HuH-7.5 (cell line): ENCODE results near the gene CCDC85B.
A peak's percentile ranks its signal among the peaks of the same experiment; 100 is the strongest.

ENCODE experiments used
- DNase-seq: peaks from one replicate; pipeline ENCODE4 v3.0.0; 2011; ENCODE audit warnings: low spot score

The CCDC85B gene

DNA sequence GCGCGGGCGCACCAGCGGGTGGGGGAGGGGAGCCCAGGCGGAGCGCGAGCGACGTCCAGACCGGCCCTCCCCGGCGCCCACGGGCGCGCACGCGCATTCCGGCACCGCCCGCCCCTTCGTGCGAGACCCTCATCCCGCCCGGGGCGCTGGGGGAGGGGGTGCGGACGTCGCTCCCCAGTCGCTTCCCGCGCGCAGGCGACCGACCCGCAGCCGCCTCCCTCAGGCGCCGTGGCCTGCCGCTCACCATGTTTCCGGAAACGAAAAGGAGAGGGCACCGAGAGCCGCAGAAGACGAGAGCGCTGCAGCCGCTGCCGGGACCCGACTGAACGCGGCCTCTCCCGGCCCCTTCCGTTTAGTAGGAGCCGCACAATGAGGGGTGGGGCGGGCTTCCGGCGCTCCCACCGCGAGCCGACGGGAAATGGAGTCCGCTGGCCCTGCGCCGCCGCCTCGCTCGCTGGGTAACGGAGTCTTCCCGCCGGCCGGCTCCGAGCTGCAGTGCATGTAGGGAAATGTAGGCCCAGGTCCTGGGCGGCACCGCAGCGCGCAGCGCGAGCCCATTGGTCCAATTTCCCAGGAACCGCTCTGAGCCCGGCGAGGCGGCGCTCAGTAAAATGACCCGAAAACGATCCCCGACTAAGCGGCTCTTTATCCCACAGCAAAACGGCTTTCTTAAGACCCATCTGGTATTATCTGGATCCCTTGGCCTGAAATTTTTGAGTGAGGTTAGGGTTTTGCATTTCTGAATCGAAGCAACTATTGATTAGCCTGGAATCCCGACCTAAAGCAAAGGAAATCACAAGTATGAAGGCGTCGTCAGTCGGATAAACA lies 32.4 kb upstream of the CCDC85B start, which contains the start of gene CFL1:
Gene CFL1, minus strand, starts transcription at position 328 of the 828 bp plus-strand sequence. Its CDS starts 81 bp downstream, at position 247.
- DNase-seq: peak; percentile 89

DNA sequence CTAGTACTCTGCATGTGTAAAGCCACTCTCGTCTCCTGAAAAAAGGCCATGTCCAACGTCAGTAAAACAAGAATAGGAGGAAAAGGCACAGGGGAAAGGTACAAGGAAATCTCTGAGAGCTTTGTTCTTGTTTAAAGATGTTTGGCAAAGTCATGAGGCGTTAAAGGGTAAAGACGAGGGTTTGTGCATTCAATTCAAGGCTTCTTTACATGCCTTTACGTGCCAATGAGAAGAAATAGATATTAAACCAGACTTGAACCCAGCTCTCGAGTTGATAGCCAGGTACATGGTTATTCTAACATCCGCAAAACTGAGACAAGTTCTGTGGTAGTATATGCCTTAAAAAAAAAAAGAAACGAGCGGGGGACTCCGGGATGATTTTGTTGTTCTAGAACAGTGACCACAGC lies 31.8 kb upstream of the CCDC85B start:
- DNase-seq: no peak

DNA sequence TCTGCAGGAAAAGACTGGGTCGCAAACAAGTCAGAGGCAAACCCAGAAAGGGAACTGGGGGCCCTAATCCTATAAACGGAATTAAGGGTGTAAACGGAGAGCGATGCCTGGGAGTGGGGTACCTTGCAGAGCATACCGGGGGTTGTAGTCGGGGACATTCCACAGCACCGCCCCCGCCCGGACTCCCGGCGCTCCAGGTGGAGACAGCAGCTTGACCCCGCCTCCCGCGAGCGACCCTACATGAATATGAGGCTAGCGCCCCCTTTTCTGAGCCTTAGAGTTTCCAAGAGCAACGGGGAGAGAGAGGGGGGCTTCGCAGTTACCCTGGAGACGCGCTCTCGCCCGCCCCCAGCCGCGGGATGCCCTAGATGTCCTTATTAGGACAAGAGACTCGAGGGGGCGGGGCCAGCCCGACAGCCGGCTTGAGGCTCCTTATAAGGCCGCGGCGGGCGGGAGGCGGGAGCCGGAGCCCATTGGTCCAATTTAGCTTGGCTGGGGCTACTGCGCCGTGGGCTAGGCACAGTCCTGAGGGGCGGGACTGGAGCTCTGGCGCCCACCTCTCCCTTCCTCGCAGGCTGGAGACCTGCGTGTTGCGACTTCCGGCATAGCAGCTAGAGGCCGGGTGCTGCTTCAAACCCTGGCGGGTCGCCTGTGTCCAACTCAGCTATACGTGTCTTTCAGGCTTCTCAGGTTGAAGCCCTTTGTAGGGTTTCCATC lies 31.2 kb upstream of the CCDC85B start:
- DNase-seq: peak; percentile 95

DNA sequence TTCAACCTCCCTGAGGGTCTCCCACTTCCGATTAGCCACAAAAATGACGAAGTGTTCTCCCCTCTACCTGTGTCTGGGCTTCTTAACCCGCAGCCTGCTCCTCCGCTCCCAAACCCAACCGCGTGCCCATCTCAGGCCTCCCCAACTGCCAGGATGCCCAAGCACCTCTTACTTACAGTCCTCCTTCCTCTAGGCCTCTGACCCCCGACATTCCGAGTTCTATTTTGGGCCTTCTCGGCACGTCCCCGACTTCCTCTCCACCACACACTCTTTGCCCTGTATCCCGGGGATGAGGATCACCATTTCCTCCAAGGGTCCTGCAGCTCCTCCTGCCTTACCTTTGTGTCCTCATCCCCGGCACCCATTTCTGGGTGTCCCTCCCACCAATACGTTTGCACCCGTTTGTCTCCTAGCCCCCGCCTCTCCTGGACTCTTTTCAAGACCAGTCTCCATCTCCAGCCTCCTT lies 30.6 kb upstream of the CCDC85B start:
- no peak for DNase-seq

DNA sequence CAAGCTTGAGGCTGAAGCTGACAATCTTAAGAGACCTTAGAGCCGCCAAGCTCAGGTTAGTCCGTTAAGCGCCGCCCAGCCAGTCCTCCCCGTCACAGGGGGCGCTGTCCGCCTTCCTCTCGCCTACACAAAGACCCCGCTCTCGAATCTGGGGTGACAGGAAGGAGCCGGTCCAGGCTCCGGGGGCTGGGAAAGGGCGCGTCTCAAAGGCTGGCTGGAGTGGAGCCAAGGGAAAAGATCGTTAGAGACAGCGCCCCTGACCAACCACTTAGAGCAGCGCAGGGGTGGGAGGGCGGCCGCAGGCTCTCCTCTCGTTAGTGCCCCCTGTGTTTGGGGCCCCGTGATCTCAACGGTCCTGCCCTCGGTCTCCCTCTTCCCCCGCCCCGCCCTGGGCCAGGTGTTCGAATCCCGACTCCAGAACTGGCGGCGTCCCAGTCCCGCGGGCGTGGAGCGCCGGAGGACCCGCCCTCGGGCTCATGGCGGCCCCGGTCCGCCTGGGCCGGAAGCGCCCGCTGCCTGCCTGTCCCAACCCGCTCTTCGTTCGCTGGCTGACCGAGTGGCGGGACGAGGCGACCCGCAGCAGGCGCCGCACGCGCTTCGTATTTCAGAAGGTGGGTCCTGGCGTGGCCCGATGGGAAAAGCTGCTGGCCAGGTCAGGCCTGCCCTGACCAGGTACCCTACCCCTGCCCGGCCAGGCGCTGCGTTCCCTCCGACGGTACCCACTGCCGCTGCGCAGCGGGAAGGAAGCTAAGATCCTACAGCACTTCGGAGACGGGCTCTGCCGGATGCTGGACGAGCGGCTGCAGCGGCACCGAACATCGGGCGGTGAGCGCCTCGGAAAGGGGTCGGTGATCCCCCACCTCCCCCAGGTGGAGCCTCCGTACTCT lies 30.0 kb upstream of the CCDC85B start, which contains the start of gene MUS81:
Gene MUS81, plus strand, starts transcription at position 156 of the 887 bp plus-strand sequence. Its CDS starts 321 bp downstream, at position 477.
- DNase-seq: peak; percentile 94

DNA sequence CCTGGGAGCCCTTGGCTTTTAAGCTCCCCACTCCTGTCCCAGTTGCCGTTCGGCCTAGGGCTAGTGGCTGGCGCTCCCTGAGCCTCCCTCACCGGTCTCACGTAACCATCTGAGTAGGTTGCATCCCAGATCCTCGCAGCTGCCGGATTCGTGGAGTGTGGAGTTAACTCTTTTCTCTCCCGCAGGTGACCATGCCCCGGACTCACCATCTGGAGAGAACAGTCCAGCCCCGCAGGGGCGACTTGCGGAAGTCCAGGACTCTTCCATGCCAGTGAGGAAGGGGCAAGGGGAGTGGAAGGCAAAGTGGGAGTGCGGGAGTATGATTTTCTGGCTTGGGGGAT lies 29.3 kb upstream of the CCDC85B start:
- no peak for DNase-seq

DNA sequence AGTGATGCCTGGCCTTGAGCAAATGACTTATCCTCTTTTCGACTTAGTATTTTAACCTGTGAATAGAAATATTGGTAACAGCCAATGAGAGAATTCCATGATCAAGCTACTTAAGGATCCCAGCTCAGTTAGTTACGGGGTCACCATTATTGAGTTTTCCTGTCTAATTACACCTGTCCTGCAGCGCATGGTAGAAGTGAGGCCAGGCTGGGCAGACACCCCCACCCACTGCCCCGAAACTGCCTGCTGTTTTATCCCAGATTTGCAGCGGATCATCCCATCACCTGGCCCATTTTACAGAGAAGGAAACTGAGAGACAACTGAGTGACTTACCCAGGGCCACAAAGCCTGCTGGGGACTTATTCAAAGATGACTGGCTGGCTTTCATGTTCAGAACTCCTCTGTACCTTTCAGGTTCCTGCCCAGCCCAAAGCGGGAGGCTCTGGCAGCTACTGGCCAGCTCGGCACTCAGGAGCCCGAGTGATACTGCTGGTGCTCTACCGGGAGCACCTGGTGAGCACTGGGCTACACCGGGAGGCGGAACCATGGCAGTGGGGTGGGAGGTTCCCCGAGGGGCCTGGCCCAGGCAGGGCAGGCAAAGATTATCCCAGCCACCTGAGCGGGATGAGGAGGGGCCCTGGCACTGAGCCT lies 28.8 kb upstream of the CCDC85B start:
- DNase-seq: no peak

DNA sequence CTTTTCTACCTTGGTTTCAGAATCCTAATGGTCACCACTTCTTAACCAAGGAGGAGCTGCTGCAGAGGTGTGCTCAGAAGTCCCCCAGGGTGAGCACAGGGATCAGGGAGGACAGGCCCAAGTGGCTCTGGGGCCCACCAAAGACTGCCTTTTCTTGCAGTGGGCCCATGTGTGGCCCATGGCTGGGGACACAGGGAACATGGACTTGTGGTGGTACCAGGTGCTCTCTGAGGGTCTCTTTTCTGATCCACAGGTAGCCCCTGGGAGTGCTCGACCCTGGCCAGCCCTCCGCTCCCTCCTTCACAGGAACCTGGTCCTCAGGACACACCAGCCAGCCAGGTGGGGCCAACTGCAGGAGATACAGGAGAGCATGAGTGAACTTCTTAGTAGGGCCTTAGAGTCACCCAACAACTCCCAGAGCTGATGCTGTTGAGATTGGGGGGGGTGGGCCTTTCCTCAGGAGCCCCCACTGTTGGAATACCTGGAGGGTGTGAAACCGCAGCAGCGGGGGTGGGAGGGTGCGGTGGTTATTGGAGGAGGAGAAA lies 28.2 kb upstream of the CCDC85B start:
- no peak for DNase-seq

DNA sequence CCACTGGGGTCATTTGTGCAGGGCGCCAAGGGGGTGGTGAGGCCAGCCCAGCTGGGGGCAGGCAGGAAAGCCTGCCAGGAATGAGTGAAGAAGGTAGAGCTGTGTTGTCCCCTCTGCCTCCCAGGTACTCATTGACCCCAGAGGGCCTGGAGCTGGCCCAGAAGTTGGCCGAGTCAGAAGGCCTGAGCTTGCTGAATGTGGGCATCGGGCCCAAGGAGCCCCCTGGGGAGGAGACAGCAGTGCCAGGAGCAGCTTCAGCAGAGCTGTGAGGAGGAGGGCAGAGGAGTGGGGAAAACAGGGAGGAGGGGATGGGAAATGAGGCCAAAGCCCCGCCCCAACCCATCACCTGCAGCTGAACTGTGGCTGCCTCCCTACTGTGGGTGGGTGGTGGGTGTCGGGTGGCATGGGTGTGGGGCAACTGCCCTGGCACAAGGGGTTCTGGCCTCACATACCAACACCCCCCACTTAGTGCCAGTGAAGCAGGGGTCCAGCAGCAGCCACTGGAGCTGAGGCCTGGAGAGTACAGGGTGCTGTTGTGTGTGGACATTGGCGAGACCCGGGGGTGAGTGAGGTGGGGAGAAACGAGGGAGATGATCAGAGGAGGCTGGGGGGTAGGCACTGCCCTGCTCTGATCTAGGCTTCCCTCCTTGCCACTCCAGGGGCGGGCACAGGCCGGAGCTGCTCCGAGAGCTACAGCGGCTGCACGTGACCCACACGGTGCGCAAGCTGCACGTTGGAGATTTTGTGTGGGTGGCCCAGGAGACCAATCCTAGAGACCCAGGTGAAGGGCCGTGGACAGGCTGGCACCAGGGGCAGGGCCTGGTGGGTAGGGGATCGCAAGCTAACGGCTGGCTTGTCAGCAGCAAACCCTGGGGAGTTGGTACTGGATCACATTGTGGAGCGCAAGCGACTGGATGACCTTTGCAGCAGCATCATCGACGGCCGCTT lies 27.3 kb upstream of the CCDC85B start:
- no peak for DNase-seq

DNA sequence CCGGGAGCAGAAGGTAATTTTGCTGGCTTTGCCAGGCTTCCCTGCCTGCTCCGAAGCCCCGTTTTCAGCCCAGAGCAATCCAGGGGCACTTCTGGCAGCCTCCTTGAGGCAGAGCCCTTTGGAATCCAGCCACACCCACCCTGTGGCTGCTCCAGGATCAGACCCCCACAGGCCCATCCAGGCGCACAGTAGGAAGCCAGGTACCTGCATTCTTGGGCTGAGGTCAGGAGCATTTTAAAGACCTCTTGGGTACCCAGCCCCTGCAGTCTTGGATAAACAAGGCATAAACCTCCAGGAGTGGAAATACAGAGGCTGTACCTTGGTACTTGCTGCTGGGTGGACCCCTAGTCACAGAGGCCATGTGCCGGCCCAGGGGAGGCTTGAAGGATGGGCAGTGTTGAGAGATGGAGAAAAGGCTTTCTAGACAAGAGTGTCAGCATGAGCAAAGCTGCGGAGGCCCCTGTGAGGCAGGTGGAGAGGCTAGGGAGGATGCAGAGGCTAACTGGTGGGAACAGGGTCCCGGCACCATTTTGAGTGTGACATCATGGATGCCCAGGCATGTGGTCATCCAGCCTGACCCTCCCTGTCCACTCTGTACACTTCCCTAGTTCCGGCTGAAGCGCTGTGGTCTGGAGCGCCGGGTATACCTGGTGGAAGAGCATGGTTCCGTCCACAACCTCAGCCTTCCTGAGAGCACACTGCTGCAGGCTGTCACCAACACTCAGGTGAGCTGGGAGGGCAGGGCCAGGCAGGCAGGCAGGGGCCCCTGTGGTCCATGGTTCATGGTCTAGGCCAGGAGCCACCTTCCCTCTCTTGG lies 26.4 kb upstream of the CCDC85B start:
- no peak for DNase-seq

DNA sequence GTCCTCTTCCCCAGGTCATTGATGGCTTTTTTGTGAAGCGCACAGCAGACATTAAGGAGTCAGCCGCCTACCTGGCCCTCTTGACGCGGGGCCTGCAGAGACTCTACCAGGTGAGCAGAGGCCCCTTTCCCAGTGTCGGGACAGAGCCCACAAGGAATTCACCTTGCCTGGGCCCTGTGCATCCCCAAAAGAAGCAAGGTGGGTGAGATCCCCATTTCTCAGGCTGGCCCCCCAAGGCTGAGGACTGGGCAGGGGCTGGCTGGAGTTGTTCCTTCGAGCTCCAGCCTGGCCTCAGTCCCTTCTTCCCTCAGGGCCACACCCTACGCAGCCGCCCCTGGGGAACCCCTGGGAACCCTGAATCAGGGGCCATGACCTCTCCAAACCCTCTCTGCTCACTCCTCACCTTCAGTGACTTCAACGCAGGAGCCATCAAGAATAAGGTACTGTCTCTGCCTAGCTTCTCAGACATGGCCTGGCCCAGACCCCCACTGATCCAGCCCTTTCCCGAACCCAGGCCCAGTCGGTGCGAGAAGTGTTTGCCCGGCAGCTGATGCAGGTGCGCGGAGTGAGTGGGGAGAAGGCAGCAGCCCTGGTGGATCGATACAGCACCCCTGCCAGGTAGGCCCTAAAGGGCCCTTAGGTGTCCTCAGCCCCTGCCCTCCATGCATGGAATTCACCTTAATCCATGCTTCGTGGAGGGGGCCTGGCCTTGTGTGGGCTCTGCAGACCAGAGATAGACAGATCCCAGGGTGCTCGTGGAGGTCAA lies 25.6 kb upstream of the CCDC85B start:
- no peak for DNase-seq

DNA sequence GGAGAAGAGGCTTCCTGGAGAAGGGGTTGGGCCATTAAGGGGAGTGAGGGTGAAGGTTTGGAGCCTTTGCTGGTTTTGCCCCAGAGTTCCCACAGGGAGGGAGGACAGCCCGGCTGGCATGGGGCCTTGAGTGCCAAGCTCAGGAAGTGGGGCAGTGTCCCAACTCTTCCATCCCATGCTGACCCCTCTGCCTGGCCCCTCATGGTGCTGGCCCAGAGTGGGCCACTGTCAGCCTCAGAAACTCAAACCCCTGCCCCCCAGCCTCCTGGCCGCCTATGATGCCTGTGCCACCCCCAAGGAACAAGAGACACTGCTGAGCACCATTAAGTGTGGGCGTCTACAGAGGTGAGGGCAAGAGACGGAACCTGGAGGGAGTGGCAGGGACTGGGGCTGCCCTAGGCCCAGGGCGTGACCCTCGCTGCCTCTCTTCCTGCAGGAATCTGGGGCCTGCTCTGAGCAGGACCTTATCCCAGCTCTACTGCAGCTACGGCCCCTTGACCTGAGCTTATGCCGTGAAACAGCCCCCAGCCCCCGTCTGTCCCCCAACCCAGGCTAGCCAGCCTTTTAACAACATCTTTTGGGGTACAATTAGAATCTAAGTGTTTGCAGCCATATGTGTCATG lies 24.8 kb upstream of the CCDC85B start:
- DNase-seq: no peak

DNA sequence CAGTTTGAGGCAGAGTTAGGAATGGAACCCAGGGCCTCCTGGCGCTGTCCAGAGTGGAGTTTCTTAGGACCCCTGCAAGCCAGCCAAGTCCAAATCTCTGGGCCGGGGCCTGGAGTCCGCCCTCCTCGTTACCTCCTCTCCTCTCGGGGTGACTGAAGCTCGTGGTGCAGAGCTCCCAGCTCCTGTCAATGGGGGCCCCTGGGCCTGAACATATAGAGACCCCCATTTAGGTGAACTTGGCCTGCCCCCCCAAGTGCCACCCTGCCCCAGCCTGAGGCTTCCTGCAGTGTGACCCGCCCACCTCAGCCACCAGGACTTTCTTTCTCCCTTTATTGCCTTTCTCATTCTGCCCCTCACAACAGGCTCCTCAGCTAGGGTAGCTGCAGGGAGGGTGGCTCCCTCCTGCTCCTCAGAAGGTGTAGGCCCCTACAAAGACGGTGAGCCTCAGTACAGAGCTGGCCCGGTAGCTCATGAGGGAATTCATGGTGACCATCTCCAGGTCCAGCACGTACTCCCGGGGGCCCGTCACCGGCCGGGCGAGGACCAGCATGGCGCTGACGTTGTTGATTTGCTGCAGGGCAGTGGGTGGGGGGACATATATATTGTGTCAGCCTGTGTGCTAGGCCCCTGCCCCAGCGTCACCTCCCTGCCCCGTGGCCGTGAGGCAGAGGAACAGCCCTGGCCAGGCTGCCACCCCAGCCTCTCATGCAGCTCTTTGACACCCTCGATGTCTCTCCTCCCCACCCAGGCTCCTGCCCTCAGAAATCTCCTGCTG lies 23.8 kb upstream of the CCDC85B start:
- DNase-seq: no peak

DNA sequence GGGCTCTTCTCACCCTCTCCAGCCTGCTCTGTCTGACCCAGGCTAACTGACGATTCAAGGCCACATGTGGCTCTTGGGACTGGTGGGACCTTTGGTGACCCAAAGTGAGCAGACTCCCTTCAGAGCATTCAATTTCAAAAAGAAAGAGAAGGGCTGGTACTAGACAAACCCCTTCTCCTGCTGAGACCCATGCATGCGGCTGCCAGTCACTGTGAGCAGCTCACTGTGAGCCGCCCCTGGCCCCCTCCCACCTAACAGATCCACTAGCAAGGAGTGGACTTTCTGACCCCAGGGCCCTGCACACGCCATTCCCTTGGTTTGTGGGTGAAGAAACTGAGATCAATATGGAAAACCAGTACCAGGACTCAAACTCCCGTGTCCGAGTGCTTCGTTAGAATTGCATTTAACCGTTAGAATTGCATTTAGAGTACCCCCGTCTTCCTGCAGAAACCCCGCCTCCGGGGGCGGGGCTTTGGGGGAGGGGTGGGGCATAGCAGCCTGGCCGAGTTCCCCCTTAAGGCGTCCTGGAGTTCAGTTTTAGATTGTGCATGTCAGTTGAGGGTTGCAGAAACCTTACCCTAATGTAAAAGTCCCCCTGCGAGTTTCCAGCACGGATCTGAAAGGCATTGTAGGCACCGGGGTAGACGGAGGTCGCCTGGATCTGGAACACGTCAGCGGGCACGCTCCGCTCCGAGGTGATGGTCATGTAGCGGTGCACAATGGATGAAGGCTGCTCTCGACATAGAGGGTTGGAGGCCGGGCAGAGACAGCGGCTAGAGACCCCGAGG lies 23.0 kb upstream of the CCDC85B start:
- DNase-seq: no peak

DNA sequence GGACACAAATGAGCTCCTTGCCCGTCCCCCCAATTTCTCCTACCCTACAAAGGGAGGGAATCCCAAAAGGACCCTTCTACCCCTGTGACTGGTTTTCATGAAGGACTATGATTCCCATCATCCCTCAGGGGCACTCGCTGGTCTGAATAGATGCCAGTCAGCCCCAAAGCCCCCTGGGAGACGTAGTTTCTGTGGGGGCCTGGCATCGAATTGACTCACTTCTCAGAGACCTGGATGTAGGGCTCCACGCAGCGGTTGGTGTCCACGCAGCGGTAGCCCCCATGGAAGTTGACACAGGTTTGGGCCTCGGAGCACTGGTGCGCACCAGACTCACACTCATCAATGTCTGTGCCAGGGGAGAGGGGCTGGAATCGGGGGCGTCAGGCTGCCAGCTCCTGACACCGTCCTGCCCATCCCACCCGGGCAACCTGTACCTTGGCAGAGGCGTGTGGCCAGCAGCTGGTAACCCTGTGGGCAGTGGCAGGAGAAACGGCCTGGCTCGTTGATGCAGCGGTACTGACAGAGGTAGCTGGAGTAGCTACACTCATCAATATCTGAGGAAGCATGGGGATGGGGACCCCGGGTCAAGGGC lies 22.3 kb upstream of the CCDC85B start:
- no peak for DNase-seq

DNA sequence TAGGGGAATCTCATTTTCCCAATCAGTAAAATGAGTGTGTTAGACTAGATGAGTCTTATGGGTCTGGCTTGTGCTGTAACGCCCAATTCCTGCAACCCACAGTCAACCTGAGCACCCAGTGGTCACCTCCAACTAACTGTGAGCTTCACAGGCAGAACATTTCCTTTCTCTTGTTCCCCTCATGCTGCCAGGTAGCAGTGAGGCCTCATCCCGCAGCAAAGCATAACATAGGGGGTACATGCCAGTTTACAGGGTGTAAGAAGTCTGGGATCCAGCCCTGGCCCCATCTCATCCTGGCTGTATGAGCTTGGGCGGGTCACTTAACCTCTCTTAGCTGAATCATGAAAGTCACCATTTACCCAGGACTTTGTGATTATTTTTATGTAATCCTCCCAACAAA lies 21.6 kb upstream of the CCDC85B start:
- no peak for DNase-seq
